ENCODE data around the gene POFUT2. TPM values are rescaled to one million over a fixed set of nuclear protein-coding genes. Genes with fewer than 3 reads are reported as not detected.

The POFUT2 gene
- total RNA-seq, 1 donor from 2014 or later: 31.9 TPM

DNA sequence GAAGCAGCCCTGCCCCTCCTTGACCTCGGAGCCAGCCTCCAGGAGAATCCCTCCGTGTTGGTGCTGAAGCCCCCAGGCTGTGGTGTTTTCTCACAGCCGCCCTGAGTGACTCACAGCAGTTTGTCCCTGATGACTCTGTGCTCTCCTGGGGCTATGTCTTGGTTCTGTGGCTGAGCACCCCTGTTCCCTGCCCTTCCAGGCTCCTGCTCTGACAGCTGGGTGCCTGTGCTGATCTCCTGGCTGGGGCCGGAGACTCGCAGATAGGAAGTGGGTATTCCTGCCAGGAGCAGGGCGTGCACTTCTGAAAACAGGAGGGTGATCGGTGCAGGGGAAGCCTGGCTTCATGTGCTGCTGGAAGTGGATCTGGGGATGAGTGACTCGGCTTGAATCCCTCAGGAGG is 34.5 kb downstream of the POFUT2 start:
- Mint-ChIP-seq H3K27me3 (ENCODE audit: unreplicated experiment) (peaks cover 4% of the 10 kb centered on the region), H3K4me1 (ENCODE audit: low read depth, unreplicated experiment) (peaks cover 13% of the 10 kb centered on the region), H3K27ac (ENCODE audit: unreplicated experiment) (no peak overlapping the region), H3K4me3 (ENCODE audit: unreplicated experiment) (no peak overlapping the region), H3K9me3 (ENCODE audit: unreplicated experiment) (peaks cover 2% of the 10 kb centered on the region), H3K36me3 (ENCODE audit: unreplicated experiment) (peaks cover 7% of the 10 kb centered on the region)
- TF ChIP-seq, protein P1, sequence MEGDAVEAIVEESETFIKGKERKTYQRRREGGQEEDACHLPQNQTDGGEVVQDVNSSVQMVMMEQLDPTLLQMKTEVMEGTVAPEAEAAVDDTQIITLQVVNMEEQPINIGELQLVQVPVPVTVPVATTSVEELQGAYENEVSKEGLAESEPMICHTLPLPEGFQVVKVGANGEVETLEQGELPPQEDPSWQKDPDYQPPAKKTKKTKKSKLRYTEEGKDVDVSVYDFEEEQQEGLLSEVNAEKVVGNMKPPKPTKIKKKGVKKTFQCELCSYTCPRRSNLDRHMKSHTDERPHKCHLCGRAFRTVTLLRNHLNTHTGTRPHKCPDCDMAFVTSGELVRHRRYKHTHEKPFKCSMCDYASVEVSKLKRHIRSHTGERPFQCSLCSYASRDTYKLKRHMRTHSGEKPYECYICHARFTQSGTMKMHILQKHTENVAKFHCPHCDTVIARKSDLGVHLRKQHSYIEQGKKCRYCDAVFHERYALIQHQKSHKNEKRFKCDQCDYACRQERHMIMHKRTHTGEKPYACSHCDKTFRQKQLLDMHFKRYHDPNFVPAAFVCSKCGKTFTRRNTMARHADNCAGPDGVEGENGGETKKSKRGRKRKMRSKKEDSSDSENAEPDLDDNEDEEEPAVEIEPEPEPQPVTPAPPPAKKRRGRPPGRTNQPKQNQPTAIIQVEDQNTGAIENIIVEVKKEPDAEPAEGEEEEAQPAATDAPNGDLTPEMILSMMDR (IDR thresholded peaks at IDR 0.05; ENCODE audit: partially characterized antibody, unreplicated experiment): no peak
- no peak for DNase-seq

DNA sequence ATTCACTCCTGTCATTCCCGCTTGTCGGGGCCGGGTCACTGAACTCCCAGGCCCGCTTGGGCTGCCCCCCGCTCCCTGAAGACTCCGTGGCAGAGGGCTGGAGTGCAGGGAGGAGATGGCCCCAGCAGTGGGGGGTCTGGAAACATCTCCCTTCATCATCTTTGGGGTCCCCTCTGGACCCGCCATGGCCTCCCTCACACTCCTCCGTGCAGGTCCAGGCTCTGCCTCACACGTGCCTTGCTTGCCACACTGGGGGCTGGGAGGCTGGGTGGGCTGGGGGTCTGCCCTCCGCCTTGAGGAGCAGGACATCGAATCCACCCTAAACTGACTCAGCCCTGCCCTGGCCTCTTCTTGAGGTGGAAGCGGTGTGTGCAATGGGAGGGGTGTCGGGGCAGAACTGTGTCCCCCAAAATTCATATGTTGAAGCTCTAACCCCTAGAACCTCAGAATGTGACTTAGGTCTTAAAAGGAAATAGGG is 35.2 kb downstream of the POFUT2 start:
- H3K27ac Mint-ChIP-seq (ENCODE audit: unreplicated experiment): no peak overlapping the region
- H3K4me1 Mint-ChIP-seq (ENCODE audit: low read depth, unreplicated experiment): peaks cover 14% of the 10 kb centered on the region
- H3K4me3 Mint-ChIP-seq (ENCODE audit: unreplicated experiment): no peak overlapping the region
- no peak for DNase-seq
- peaks cover 2% of the 10 kb centered on the region for H3K9me3 Mint-ChIP-seq (ENCODE audit: unreplicated experiment)
- H3K36me3 Mint-ChIP-seq (ENCODE audit: unreplicated experiment): peaks cover 7% of the 10 kb centered on the region
- peaks cover 4% of the 10 kb centered on the region for H3K27me3 Mint-ChIP-seq (ENCODE audit: unreplicated experiment)
- TF ChIP-seq, protein P1 (IDR thresholded peaks at IDR 0.05; ENCODE audit: partially characterized antibody, unreplicated experiment): no peak

DNA sequence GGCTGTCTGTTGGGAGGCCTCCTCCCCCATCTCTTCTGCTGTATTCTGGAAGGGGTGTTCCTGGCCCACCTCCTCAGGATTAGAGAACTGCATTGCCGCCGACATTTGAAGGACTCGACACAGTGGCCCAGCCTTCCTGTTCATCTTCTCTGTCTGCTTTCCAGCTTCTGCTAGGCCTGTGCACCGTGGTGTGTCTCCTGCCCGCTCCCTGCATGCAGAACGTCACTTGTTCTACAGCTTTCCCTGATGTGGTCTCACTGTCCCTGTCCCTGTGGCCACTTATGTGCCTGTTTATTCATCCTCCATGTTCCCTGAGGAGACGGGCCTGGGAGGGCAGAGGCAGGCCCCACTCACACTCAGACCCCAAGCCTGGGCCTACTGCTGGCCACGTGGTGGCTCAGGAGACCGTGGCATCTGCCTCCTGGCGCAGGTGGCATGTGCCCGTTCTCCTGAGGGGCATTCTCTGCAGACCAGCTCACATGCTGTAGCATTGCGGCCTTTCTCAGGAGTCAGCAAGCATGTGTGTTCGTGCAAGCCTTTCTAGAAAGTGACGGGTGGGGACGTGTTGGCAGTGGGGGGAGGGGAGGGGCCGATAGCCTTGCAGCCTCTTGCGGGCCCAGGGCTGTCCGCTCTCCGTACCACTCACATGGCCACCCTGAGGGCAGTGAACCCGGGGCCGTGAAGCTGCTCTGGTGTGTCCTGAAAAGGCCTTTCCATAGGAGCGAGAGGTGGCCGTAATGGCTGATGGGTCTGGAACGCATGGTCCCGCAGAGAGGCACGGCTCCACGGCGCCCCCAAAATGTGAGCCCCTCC is 35.9 kb downstream of the POFUT2 start:
- H3K4me1 Mint-ChIP-seq (ENCODE audit: low read depth, unreplicated experiment): peaks cover 14% of the 10 kb centered on the region
- H3K36me3 Mint-ChIP-seq (ENCODE audit: unreplicated experiment): peaks cover 7% of the 10 kb centered on the region
- TF ChIP-seq, protein P1 (IDR thresholded peaks at IDR 0.05; ENCODE audit: partially characterized antibody, unreplicated experiment): no peak
- peaks cover 4% of the 10 kb centered on the region for H3K27me3 Mint-ChIP-seq (ENCODE audit: unreplicated experiment)
- no peak for DNase-seq
- H3K27ac Mint-ChIP-seq (ENCODE audit: unreplicated experiment): no peak overlapping the region
- no peak overlapping the region for H3K4me3 Mint-ChIP-seq (ENCODE audit: unreplicated experiment)
- H3K9me3 Mint-ChIP-seq (ENCODE audit: unreplicated experiment): peaks cover 2% of the 10 kb centered on the region

DNA sequence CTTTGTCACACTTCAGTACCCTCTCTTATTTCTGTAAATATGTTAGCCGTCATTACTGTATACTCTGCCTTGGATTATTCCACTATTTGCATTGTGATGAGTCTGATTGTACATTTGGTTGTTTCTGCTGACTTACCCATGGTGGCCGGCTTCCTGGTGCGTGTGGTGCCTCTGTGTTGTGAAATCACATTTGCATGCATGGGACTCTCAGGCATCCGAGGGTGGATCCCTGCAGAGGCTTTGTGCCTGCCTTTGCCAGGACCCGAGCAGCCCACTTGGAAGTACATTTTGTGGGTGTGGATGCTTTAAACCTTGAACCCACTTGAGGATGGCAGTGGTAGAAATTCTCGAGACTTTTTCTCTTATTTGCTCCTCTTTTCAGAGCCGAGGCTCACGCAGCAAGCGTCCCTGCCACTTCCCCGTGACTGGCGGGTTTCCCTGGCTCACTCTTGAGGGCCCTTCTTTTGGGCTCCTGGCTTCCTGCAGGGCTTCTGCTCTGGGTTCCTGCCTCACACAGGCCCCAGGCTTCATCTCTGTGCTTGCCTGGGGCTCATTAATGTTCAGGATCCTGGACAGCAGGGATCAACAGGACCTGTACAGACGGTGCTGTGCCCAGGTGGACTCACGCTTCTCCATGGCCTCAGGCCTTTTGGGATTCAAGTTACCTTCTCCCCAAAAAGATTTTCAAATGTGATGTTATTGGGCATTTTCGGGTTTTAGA is 36.6 kb downstream of the POFUT2 start:
- DNase-seq: no peak
- no peak overlapping the region for H3K27ac Mint-ChIP-seq (ENCODE audit: unreplicated experiment)
- H3K36me3 Mint-ChIP-seq (ENCODE audit: unreplicated experiment): peaks cover 7% of the 10 kb centered on the region
- TF ChIP-seq, protein P1 (IDR thresholded peaks at IDR 0.05; ENCODE audit: partially characterized antibody, unreplicated experiment): no peak
- H3K4me1 Mint-ChIP-seq (ENCODE audit: low read depth, unreplicated experiment): peaks cover 14% of the 10 kb centered on the region
- no peak overlapping the region for H3K4me3 Mint-ChIP-seq (ENCODE audit: unreplicated experiment)
- peaks cover 2% of the 10 kb centered on the region for H3K9me3 Mint-ChIP-seq (ENCODE audit: unreplicated experiment)
- peaks cover 6% of the 10 kb centered on the region for H3K27me3 Mint-ChIP-seq (ENCODE audit: unreplicated experiment)

DNA sequence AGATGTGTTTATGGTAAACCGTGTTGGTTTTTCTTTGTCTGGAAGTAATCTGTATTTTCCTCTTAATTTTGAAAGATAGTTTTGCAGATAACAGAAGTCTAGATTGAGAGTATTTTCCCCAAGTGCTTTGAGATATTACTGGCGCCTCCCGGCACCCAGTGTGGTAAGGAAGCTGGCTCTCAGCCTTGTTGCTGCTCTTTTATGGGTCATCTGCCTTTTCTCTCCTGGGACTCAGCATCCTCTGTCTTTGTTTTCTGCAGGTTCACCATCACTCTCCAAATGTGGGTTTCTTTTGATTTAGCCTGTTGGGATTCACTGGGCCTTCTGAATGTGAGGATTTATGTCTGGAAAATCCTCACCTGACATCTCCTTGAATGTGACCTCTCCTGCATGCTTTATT is 37.4 kb downstream of the POFUT2 start:
- H3K27me3 Mint-ChIP-seq (ENCODE audit: unreplicated experiment): peaks cover 6% of the 10 kb centered on the region
- H3K4me1 Mint-ChIP-seq (ENCODE audit: low read depth, unreplicated experiment): peaks cover 14% of the 10 kb centered on the region
- peaks cover 2% of the 10 kb centered on the region for H3K9me3 Mint-ChIP-seq (ENCODE audit: unreplicated experiment)
- TF ChIP-seq, protein P1 (IDR thresholded peaks at IDR 0.05; ENCODE audit: partially characterized antibody, unreplicated experiment): no peak
- H3K36me3 Mint-ChIP-seq (ENCODE audit: unreplicated experiment): peaks cover 7% of the 10 kb centered on the region
- H3K27ac Mint-ChIP-seq (ENCODE audit: unreplicated experiment): no peak overlapping the region
- no peak for DNase-seq
- H3K4me3 Mint-ChIP-seq (ENCODE audit: unreplicated experiment): no peak overlapping the region

Measured in glutamatergic neuron (in vitro differentiated cells).